COR-L47 (cell line): ENCODE measurements around the gene ZFP90.

Experiments used
- DNase-seq: peaks from one replicate; lab custom pipeline; 2025; lab: John Stamatoyannopoulos, UW

ZFP90 gene

DNA sequence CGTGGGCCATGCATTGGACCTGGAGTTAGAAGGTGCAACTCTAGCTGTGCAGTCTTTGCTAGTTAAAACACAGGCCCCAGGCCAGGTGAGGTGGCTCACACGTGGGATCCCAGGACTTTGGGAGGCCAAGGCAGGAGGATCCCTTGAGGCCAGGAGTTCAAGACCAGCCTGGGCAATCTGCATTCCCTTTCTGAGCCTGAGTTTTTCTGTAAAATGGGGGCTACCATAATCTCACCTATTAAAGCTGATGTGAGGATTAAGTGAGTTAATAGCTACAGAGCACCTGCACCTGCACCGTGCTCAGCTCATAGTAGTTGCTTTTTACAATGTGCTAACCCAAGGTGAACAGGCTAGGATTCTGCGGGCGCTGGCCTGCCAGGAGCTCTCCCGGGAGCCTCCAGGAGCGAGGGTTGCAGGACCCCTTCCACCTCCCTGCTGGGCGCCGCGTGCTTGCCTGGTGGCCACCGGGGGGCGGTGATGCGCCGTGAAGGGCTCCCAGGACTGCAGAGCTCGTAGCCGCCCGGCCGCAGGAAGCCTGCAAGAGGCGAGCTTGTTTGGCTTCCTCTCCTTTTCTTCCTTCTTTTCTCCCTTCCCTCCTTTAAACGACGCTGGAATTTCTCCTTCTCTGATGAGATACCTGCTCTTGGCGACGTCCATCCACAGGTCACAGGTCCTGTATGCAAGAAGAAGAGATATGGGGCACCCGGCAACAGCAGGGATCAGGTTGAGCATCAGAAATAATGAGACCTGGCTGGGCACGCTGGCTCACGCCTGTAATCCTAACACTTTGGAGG is 51.3 kb downstream of the ZFP90 start:
- DNase-seq, result no peak

DNA sequence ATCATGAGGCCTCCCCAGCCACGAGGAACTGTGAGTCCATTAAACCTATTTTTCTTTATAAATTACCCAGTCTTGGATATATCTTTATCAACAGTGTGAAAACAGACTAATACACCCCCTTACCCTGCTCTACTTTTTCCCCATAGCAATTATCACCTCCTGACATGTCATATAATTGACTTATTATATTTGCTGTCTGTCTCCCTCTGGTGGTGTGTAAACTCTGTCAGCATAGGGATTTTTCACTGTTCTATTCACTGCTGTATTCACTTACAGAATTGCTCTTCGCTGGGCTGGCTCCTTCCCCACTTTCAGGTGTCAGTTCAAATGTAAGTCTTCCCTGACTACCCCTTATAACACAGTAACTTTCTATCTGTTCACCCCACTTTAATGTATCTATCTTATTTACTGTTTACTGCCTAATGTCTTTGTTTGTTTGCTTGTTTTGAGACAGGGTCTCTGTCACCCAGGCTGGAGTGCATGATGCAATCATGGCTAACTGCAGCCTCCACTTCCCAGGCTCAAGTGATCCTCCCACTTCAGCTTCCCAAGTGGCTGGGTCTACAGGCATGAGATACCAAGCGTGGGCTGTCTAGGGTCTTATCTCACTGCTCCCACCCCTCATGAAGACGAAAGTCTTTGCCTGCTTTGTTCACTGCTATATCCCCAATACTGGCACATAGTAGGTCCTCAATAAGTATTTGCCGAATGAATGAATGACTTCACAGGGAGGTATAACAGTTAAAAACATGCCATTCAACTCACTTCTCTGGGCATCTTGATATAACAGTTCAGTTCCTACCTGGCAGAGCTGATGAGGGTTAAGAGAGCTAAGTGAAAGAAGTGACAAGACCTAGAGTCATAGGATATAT is 53.6 kb downstream of the ZFP90 start:
- DNase-seq, result no peak

- no peak for DNase-seq
Measured at GRCh38 chr16:68596266-68596665, 57.2 kb downstream of the ZFP90 start.

DNA sequence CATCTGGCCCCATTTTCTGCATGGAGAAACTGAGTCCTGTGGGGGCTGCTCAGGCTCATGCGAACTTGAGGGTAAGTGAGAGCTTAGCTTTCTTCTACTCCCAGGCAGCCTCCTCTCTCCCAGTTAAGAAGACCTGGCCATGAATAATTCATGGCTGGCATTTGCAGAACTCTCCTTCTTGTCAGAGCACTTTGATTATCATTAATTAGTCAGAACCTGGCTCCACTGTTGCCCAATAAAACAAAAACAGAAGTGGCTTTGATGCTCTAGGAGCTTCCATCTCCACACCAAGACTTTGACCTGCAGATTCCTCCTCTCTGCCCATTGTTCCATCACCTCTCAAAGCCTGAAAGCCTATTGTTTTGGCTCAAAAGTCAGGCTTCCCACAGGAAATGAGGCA is 60.5 kb downstream of the ZFP90 start:
- DNase-seq, result no peak

DNA sequence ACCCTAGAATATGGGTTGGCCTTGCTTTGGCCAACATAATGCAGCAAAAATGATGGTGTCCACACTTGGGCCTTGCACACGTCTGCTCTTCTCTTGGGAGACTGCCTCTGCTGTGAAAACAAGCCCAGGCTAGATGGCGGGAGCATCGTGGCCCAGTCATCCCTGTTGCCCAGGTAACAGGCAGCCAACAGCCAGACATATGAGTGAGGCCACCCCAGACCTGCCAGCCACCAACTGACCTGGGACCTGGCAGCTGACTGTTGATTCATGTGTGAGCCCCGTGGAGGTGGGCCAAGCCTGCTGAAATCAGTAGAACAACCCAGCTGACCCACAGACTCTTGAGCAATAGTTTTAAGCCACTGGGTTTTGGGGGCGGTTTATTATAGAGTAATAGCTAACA is 66.7 kb downstream of the ZFP90 start:
- no peak for DNase-seq

GRCh38 chr16:68607443-68607842 is 68.4 kb downstream of the ZFP90 start:
- DNase-seq, result no peak

DNA sequence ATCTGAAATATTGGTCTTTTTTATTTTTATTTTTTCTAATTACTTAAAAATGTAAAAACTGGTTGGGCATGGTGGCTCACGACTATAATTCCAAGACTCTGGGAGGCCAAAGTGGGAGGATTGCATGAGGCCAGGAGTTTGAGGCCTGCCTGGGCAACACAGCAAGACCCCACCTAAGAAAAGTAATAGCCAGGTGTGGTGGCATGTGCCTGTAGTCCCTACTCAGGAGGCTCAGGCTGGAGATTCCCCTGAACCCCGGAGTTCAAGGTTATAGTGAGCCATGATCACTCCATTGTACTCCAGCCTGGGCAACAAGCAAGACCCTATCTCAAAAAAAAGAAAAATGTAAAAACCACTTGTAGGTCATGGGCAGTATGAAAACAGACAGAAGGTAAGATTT is 69.2 kb downstream of the ZFP90 start:
- DNase-seq, result no peak

GRCh38 chr16:68612996-68613395 is 73.9 kb downstream of the ZFP90 start:
- DNase-seq, result no peak

- no peak for DNase-seq
Measured at GRCh38 chr16:68617734-68618133, 78.6 kb downstream of the ZFP90 start.
